Endometrial microvascular endothelial cells (primary cell): ENCODE data around the gene FUT8. TPM values are rescaled to one million over a fixed set of nuclear protein-coding genes. Genes with fewer than 3 reads are reported as not detected.

Source experiments
- in situ Hi-C: cut with HindIII; loops from 2 replicates; pipeline ENCODE4 v1.10.0; 2017; ENCODE audit warnings: low sequenced_read_pairs, low pct_unique_long_range_greater_than_20kb; ENCODE audit errors: inconsistent ontology term
- total RNA-seq: library from RNA; depleted of rRNA; stranded (reverse); fragments of >200 nt; gene quantifications from one replicate; pipeline ENCODE4 v1.2.3, GENCODE V29; 2015; ENCODE audit errors: inconsistent ontology term

The FUT8 gene
- total RNA-seq, 1 donor from 2014 or later, result 37.4 TPM

DNA sequence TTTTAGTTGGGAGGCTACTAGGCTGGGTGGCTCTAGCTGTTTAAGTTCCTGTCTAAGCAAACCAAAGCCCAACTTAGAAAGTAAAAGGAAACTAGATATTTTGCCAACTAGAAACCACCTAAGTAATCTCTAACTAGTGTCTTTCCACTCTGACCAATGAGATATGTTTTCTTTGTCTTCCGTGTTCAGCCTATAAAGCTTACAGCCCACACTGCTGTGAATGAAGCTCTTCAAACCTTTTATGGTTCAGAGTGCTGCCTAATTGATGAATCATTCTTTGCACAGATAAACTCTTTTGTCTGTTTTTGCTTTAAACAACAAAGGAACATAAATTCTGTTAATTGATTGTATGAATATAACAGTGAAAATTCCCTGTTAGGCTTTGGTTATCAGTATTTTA lies 66.1 kb downstream of the FUT8 start:
- in situ Hi-C loops, result no loop called here

DNA sequence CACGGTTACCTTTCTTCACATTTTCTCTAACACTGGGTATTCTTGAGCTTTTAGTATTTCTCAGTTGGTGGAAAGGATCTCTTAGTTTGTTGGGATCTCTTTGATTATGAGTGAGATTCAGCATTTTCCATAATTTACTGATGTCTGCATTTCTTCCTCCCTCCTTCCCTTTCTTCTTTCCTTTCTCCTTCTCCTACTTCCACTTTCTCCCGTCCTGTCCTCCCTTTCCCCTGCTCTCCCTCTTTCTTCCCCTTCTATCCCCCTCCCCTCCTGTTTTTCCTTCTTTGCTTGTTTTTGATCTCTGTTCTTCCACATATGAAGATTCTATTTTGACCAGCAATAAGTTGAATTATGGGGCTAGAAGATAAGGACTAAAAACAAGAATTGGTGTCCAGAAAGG lies 66.9 kb downstream of the FUT8 start:
- in situ Hi-C loops, result no loop called here

DNA sequence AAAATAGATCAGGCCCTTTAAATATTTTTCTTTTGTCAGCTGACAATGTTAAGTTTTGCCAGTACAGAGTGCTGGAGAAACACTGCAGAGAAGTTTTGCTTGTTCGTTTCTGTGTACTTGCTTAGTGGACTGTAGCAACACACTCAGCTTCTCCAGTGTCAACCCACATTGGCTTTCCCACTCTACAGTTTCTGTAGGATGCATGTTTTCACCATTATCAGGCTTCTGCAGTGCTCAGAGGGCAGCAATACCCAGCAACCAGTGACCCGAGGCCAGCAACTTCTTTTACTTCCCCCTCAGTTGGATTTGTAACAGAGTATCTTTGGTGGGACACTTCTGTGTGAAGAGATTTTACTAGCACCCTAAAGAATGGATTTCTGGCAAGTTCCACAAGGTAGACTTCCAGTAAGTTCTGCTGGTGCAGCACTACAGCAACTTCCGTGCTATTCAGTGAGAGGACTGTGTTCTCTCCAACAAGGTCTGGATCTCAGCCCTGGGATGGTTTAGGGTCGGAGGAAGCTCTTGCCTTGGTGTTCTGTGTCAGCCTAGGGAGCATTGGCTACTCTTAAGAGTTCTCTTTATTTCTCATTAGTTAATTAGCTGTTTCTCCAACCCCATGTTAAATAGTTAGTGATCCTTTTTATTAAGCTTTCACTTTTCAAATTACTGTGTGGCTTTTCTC lies 70.4 kb downstream of the FUT8 start:
- in situ Hi-C loops, result no loop called here

DNA sequence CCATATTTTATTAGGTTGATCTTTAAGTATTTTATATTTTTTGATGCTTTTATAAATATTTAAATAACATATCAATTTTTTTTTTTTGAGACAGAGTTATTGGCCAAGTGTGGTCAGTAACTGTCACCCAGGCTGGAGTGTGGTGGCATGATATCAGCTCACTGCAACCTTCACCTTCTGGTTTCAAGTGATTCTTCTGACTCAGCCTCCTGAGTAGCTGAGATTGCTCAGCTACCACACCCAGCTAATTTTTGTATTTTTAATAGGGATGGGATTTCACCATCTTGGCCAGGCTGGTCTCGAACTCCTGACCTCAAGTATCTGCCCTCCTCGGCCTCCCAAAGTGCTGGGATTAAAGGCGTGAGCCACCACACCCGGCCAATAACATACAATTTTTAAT lies 71.1 kb downstream of the FUT8 start:
- in situ Hi-C loops, result no loop called here

DNA sequence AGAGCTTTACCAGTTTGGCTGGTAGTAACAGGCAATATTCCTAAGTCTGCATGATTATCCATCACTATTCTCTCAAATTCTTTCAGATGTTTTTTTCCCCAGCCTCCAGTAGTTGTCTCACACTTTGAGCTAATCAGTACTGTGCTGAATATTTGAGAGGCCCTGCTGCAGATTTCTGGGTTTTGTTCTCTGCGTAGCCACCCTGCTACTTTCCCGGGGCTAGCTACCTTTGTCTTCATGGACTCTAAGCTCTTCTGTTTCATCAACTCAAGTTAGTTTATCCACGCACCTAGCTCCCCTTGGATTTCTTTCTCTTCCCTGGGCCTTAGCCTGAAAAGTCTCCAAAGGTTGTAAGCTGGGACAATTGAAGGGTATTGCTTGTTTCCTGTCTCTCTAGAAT lies 73.0 kb downstream of the FUT8 start:
- in situ Hi-C loops, result no loop called here

DNA sequence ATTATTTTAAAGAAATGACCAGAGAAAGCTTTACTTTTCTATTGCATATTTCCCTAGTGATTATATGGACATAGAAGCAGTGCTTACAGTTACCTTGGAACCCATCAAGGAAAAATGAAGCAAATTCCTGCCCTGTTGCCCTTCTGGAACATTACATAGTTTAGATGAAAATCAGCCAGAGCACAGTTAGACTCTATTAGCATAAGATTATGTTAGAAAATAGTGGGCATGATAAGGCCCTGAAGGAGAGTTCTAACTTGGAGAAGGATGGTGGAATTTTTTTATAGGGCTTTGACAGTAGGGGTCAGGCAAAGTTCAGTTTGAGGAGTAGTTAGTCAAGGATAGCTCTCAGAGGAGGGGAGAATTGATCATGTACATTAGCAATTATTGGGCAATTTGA lies 74.3 kb downstream of the FUT8 start:
- in situ Hi-C loops, result no loop called here

DNA sequence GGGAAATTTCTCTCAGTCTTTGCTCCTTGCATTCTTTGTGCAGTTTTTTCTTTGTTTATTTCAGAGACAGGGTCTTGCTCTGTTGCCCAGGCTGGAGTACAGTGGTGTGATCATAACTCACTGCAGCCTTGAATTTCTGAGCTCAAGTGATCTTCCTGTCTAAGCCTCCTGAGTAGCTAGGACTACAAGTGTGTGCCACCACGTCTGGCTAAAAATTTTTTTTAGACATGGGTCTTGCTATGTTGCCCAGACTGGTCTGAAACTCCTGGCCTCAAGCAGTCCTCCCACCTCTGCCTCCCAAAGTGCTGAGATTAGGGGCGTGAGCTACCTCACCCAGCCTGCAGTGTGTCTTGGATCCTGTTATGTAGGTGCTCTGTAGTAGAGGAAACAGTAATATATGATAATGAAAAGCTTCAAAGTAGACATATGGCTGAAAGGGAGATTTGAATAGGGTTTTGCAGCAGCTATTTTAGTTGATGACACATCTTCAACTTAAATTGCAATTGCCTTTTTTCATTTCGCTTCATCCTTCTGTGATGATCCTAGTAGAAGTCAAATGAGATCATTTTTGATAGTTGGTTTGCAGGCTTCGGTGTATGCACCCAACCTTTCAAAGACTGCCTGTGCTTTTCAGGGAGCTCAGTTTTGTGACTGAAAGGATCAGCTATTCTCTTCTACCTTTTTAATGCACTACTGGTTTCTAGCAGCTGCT lies 75.4 kb downstream of the FUT8 start:
- in situ Hi-C loops, result no loop called here

DNA sequence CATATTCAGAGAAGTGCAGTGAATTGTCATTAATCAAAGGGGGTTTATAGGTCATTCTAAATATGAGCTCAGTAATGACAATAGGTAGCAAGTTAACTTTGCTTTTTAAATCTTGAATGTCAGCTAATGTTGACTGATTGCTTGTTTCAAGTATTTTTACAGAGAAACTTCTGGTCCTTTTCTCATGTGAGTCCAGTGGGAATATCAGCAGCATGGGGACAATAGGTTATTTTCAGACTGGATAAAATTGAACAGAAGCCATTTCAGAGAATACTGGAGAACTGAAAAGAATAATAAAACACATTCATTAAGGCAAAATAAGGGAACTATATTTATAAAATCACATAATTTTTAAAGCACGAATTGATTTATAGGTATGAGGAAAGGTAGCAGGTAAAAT lies 78.7 kb downstream of the FUT8 start:
- in situ Hi-C loops, result no loop called here

DNA sequence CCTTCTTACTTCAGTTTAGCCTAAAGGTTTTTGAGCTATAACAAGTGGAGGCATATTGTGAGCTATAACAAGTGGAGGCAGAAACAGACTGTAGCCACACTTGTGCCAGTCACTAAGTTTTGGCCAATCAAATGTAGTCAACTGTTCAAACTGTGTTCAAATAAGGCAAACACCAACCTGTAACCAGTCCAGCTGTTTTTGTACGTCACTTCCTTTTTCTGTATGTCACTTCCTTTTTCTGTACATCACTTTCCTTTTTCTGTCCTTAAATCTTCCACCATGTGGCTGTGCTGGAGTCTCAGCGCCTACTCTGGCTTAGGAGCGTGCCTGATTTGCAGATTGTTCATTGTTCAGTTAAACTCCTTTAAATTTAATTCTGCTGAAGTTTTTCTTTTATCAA lies 79.7 kb downstream of the FUT8 start:
- in situ Hi-C loops, result no loop called here

DNA sequence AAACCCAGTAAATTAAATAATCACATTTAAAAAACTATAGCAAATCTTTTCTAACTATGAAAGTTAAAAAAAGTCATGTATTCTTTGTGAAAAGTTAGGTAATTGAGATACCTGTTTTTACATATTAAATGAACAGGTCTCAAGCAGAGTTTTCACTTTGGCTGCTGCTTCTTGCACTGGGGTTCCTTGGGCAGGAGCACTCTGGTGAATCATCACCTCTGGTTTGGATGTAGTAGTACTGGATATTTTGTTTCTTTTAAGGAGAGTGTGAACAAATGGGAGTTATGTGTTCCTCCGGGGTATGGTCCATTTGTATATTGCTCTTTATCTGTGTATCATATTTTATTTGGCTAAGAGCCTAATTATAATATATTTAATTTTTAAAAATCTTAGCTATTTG lies 82.7 kb downstream of the FUT8 start:
- in situ Hi-C loops, result no loop called here

DNA sequence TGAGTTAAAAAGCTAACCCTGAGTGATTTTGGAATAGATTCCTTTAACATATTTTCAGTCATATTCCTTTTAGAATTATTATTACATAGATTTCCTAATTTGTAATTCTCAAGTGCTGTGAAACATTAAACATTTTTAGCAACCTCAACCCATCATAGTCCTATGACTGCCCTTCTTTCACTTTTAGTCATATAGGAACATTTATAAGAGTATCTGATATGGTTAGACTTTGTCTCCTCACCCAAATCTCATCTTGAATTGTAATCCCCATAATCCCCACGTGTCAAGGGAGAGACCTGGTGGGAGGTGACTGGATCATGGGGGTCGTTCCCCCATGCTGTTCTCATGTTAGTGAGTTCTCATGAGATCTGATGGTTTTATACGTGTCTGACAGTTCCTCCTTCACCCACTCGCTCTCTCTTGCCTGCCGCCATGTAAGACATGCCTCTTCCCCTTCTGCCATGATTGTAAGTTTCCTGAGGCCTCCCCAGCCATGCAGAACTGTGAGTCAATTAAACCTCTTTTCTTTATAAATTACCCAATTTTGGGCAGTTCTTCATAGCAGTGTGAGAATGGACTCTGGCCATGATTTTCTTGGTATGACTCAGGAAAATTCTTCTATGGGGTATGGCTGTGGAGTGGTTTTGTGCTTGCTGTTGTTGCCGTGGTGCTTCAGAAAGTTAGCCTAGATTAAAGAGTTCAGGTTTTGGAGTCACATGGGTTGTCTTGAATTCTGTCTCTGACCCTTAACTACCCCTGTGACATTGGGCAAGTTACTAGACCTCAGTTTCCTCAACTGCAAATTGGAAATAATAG lies 83.9 kb downstream of the FUT8 start:
- in situ Hi-C loops, result no loop called here

DNA sequence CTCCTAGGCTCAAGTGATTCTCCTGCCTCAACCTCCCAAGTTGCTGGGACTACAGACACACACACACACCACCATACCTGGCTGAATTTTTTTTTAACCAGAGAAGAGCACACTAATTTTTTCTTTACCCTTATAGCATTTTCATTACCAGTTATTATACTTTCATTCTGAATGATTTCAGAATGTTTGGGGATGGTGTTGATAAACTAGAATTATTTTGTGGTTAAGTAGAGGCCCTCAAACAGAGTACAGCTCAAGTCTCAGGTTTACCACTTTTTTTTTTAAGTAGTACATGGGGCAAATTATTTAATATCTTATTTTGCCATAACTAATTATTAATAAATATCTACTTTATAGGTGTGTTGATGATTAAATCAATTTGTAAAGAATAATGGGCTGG lies 86.6 kb downstream of the FUT8 start:
- in situ Hi-C loops, result no loop called here

DNA sequence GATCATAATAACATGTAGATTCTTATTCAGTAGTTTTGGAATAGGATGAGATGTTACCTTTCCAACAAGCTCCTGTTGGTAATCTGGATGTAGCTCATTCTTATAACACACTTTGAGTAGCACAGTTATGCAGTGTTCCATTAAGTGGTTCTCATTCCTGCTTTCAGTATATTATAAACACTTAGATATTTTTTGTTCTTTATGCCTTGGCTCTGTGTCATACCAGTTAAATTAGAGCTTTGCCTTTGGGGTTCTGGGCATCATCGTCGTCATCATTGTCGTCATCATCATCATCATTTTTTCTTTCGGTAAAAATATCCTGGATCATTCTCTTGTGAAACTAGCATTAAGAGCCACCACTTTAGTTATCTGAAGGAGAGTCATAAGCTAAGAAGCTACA lies 87.5 kb downstream of the FUT8 start:
- in situ Hi-C loops, result no loop called here

DNA sequence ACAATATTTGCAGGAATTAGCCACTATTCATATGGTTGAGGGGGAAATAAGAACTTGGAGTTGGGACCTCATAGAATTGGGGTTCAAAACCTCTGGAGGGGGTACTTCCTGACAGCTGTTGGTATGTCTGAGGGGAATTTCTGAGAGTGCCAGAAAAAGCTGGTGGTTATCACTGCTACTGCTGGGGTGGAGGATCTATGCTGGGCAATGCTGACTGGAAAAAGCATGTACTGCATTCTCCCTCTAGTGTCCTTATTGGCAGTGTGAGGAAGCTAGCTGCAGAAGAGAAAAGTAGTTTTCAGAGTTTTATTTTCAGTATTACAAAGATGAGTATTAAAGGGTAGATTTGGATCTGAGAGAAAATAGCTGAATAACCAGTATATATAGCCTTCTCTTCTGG lies 88.8 kb downstream of the FUT8 start:
- in situ Hi-C loops, result no loop called here

DNA sequence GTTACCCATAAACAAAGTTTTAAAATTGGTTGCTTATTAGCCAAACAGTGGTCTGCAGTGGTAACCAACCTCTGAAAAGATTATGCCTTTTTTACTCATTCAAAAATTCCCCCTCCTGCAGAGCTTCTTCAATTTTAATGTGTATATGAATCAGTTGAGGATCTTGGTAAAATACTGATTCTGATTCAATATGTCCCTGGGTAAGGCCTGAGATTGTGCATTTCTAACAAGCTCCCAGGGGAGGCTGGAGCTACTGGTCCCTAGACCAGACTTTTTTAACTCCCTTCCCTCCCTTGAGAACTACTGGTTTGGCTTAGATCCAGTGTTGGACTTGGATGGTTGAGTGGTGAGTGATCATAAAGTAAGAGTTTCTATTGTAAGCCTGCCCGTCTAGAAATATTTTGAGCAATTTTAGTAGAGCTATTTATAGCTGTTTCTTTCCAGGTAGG lies 90.2 kb downstream of the FUT8 start:
- in situ Hi-C loops, result no loop called here

DNA sequence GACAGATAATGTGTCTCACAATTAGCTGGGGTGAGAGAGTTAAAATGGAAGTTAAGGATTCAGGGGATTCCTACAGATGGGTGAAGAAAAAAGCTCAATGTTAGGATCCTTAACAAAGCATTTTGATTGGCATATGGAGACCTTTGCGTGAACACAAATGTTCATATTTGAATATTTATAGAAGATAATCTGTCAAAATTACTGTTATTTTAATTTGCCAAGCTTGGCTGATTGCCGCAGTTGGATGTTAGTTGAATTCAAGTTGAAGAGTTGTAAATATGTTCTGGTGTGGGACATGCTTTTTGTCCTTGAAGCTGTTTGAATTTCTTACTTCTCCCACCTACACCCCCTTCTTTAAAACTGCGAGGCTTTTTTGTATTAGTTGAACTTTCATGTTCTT lies 91.2 kb downstream of the FUT8 start:
- in situ Hi-C loops, result no loop called here

DNA sequence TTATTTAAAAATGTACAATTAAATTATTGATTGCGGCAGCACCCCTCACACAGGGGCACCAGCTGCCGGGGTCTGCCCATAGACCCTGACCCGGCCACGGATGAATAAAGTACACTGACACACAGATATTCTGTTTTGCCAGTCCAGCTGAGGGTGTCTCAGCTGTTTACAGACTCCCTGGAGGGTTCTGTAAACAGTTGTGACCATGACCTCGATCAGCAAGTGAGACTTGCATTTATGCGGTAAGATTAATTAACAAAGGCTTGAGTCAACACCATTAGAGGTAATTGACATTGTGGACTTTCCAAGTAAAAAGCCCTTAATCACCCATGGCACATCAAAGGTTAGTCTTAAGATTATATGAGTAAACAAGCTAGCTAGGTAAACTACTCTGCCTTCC lies 94.3 kb downstream of the FUT8 start:
- in situ Hi-C loops, result no loop called here

DNA sequence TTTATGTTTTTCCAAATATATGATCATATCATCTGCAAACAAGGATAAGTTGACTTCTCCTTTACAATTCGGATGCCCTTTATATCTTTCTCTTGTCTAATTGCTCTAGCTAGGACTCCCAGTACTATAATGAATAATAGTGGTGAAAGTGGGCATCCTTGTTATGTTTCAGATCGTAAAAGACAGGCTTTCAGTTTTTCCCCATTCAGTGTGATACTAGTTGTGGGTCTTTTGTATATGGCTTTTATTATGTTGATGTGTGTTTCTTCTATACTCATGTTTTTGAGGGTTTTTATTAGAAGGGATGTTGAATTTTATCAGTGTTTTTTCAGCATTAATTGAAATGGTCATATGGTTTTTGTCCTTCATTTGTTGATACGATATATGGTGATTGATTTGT lies 97.3 kb downstream of the FUT8 start:
- in situ Hi-C loops, result no loop called here

DNA sequence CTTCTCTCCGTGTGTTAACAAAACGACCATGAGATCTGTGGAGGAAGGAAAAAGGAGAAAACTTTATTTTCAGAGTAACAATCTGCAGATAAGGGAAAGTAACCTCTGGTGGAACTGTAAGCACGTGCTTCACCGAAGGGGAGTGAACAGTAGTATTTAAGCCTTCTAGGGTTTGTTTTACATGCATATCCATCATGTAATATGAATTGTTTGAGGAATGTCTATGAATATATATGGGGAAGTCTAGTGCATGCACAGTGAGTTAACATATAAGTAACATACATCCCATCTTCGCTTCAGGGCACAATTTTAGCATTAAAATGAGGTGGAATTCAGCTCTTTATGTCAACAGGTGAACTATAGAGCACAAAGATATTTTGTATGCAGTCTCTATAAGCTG lies 101.1 kb downstream of the FUT8 start:
- in situ Hi-C loops, result no loop called here
